Measurements from ENCODE around the gene FCAMR.
A peak's percentile ranks its signal among the peaks of the same experiment; 100 is the strongest.
"Not testable (repeated sequence)": the region's sequence is repeated elsewhere in the genome, so short reads cannot be mapped to it uniquely, and the experiment has no call there.

Gene FCAMR

DNA sequence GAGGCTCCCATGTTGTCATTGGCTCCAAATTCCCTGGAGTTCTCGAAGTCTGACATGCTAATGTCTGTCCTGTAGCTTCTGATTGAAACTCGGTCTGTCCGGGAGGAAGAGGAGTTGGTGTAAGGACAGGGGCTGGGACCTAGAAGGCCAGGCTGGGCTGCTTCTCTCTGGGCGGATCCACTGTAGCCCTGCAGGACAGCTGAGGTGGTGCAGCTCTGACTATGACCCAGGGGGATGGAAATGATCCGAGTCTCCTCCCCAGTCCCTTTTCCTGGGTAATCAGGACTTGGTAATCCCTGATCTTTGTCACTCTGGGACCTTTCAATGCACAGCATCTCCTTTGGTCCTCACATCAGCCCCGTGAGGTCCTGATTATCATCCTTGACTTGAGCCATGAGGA lies 38.6 kb downstream of the FCAMR start:
- DNase-seq (ENCODE audit: low read depth), result no peak

DNA sequence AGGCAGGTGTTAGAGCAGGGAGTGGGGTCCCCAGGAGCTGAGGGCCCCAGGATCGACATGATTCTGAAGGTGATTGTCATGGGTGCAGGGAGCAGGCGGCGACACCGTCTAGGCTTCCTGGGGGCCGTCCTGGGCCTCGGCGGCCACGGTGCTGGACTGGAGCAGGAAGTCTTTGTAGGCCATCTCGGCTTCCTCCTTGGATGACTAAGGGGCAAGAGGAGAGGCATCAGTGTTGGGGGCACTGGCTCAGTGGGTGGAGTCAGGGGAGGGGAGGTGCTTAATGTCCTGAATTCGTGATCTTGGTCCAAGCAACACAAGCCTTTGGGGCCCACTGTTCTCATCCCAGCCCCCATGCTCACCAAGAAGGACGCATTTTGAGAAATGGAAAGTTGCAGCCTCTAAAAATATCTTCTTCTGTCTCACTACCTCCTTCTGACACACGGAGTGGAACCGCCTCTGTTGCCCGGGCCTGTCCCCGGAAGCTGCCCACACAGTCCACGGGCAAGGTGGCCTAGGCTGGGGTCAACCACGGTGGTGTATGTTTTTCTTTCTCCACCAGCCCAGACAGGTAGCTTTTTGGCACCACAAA lies 40.0 kb downstream of the FCAMR start:
- no peak for DNase-seq (ENCODE audit: low read depth)

DNA sequence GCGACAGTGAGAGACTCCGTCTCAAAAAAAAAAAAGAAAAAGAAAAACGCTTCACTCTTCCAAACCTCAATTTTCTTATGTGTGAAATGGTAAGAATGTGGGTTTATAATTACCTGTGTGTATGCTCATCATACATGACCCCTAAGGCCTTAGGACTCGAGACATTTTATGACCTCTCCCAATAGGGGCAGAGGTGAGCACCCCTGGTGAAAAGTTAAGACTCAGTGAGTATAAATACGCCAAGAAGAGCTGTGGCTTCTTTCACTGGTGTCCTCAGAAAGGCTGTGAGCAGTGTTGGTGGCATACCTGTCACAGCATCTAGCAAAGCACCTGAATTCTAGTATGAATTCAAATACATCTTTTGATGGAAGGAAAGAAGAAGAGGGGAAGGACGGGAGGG lies 40.7 kb downstream of the FCAMR start:
- no peak for DNase-seq (ENCODE audit: low read depth)

DNA sequence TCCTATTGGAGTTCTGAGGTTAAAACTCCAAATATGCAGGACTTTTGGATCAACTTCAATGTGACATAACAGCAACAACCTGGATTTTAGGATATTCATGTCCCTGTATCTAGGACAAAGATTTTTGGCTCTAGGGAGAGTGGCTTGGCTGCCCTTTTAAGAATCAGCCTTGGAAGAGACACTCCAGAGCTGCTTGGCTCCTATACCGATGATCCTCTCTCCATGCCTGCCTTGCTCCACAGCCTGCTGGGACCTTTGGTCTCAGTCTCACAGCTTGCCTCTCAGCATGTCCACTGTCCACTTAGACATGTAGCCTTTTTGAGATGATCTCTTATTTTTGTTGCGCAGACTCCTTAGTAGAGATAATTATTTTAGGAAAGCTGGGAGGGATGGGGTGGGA lies 44.0 kb downstream of the FCAMR start:
- no peak for DNase-seq (ENCODE audit: low read depth)

DNA sequence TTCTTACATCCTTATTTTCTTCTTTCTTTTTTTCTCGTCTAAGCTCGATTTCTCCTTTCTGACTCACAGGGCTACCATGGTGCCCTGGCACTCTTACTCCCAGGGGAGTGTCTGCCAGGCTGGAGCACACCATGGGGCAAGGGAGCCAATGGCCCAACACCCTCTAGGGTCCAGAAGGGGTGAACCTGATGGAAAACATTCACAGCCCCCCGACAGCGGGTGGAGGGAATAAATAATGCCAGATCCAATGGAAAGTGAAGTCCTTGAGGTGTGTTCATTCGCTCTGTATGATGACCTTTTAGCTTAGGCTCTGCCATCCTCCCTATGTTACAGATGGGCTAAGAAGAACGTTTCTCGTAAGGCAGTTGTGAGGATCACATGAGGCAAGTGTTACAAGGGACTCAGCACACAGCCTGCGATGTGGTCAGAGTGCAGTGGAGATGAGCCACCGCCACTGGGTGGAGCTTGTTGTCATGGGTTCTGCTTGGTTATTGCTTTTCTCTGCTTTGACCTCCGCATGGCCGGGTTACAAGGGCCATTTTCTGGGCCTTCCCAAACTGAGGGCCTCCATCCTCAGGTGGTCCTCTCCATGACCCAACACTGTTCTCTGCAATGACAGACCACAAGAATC lies 45.0 kb downstream of the FCAMR start:
- DNase-seq (ENCODE audit: low read depth), result no peak

DNA sequence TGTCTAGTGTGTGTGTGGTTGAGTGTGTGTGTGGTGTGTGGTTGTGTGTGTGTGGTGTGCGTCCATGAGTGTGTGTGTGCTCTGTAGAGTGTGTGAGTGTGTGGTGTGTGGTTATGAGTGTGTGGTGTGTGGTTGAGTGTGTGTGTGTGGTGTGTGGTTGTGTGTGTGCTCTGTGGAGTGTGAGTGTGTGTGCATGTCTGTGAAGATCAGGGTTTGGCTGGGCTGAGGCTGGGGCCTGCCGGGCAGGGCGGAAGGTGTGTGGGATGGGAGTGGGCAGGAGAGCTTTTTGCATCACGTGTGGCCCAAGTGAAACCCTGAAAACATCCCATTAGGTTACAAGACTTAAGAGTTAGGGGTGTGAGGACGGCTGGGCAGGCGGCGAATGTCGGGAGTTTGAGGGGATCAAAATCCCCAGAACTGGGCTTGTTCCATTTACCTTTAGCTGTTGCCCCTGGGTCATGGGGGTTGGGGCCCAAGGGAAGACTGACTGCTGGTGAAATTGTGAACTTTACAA lies 45.6 kb downstream of the FCAMR start:
- DNase-seq (ENCODE audit: low read depth), result no peak

DNA sequence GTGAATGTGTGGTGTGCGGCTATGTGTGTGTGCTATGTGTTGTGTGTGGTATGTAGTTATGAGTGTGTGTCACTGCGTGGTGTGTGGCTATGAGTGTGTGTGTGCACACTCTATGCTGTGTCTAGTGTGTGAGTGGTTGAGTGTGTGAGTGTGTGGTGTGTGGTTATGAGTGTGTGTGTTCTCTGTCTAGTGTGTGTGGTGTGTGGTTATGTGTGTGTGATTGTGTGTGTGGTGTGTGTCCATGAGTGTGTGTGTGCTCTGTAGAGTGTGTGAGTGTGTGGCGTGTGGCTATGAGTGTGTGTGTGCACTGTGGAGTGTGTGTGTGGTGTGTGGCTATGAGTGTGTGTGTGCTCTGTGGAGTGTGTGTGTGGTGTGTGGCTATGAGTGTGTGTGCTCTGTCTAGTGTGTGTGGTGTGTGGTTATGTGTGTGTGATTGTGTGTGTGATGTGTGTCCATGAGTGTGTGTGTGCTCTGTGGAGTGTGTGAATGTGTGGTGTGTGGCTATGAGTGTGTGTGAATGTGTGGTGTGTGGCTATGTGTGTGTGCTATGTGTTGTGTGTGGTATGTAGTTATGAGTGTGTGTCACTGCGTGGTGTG lies 46.2 kb downstream of the FCAMR start:
- DNase-seq (ENCODE audit: low read depth), result not testable (repeated sequence)

DNA sequence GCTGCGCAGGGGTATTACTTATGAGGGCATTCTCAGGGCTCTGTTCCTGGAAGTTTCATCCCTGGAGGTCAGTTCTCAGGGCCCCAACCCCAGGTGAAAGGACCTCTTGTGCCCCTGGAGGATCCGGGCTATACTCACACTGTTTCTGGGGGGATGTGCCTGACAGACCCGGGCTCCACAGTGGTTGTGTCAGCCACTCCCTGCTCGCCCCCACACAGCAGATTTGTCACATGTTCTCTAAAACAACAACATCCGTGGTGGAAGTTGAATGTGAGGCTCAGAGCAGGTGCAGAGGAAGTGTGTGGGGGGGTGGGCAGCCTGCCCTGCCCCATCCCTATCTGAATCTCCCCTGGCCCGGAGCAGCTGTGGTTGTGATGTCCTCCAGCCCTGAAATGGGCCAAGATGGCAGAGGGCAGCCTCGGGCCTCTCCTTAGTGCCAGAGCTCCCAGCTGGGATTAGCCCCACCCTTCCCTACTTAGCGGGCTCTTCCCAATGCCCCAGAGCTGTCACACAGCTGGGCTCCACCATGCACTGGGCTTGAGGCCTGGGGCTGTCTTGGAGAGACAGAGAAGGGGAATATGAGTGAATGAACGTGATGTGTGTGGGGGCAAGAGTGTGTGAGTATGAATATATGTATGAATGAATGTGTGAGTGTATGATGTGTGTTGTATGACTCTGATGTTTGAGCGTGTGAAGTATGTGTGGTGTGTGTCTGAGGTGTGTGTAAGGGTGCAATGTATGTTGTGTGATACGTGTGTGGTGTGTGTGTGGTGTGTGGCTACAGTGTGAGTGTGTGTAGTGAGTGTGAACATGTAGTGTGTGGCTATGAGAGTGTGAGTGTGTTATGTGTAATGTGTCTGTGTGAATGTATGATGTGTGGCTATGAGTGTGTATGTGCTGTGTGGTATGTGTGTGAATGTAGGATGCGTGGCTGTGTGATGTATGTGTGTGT lies 47.0 kb downstream of the FCAMR start:
- DNase-seq (ENCODE audit: low read depth), result no peak

DNA sequence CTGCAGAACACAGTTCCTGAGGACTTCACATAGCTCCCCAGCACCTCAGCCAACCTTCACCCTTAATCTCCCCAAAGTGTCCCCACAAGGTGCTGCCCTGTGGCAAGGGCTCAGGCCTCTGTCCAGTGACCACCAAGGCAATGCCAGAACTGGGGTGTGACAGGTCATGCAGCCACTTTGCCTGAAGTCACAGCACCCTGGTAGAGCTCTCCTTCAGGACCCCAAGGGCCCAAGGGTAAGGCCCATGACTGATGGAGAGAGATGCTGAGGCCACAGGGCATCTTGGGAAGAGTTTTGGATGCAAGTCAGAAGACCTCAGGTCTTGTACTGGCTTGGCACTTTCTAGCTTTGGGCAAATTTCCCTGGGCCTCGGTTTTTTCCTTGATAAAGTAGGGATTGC lies 47.7 kb downstream of the FCAMR start:
- no peak for DNase-seq (ENCODE audit: low read depth)

DNA sequence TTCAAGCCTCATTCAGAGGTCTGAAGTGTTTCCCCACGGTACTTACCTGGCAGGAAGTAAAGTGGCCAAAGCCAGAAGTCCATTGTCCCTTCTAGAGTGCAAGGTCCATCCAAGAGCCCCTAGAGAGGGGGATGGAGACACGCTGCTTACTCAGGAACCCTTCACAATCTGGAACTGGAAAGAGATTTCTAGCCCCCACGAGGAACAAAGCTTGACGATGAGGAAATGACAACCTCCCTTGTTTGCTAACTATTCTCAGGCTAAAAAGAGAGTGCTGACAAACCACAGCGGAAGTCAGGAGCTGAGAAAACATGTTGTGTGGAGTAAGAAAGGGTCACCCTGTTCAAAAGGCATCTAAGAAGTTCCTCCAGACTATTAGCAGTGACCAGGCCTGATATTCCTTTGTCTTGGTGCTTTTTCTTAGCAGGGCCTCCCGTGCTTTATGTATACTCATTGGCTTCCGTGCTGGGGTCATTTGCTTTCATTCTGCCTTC lies 48.4 kb downstream of the FCAMR start, which contains the start of gene FCMR:
Gene FCMR (minus strand): TSS at position 170 of the 494 bp plus-strand sequence. CDS start 87 bp downstream, at position 83.
- DNase-seq (ENCODE audit: low read depth), result no peak

DNA sequence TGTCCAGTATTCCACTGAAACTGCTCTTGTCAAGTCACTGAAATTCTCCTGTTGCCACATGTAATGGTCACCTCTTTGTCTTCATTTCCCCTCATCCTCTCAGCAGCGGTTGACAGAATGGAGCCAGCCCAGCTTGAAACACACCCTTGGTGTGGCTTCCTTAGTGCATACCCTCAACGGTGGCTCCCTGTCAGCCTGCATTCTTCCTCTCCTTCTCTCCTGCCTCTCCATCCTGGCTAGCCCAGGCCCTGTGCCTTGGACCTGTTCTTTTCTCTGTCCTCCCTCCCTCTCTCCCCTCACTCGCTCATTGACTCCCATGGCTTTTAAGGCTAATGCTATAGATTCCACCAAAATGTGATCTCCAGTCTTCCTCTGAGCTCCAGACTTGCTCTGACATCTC lies 52.2 kb downstream of the FCAMR start:
- DNase-seq (ENCODE audit: low read depth), result no peak

DNA sequence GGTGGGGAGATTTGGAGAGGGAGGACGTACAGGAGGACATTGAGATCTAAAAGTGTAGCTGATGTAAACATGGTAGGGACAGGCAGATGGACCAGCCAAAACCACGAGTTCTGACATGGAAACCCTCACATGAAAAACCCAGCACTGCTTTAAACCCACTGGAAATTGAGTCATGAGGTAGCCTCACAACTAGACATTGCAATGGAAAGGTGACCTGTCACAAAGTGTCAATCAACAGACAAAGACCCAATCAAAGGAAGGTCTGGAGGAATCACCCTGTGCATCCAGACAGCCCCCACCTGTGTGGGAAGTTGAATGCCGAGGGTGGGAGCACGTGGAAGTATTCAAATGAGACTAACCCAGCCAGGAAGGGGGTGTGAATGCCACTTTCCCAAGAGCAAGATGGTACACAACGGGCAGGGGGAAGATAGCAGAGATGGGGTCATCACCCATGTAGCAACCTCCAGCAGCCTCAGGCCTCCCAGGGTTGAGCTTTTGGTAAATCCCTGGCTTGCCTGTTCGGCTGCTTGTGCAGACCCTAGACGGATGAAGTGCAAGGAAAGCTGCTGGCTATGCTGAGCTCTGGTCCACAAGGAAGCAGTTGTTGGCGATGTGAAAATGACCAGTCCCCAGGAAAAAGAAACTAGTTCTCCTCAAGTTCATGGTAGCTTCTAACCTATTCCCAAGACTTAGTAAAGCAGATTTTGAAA lies 54.1 kb downstream of the FCAMR start:
- DNase-seq (ENCODE audit: low read depth), result no peak

DNA sequence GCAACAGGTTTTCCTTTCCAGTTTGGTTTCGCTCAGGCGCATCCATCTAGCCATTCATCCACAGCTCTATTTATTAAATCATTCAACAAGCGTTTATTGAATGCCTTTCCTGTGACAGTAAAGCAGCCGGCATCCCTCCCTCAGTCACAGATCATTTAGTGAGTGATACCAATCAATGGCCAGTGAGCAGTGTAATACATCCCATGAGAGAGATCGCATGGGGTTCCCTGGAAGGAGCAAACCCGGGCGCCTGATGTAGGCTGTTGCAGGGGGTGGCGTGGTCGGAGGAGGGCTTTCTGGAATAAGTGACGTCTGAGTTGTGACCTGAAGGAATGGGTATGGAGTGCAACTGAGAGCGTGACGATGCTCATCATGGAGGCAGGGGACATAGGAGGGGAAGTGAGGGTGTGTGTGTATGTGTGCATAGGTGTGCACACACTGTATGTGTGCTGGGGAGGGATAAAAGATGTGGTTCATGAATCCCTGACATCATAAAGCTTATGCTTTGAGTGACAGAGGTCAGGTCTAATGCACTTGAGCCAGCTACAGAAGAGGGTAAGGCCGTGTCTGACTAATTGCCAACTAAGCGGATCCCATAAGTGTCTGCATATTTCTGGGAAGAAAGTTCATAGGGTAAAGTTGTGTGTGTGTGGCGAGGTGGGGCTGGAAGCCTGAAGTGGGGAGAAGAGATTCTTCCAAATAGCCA lies 55.1 kb downstream of the FCAMR start:
- DNase-seq (ENCODE audit: low read depth), result no peak

DNA sequence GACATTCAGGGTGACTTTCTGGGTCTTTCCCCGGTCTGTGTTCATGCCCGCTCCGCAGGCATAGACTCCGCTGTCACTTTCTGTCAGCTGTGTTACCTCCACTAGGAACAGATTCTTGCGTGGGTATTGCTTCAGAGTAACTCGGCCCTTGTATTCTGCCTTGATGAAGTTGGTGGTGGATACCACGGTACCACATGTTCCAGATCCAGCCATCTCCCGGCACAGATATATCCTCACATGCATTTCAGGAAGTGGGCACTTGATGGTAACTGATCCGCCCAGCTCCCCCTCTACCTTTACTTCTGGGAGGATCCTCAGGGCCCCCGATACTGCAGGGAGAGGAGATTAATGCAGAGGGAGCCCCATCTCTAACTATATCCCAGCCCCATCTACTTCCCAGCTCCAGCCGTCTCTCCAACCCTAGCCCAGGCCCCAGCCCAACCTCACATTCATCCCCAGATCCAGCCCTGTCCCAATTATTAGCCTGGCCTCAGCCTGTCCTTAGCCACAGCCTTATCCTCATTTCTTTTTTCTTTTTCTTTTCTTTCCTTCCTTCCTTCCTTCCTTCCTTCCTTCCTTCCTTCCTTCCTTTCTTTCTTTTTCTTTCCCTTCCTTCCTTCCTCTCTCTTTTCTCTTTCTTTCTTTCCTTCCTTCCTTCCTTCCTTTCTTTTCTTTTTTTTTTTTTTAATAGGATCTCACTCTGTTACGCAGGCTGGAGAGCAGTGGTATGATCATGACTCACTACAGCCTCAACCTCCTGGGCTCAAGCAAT lies 56.3 kb downstream of the FCAMR start:
- DNase-seq (ENCODE audit: low read depth), result no peak

DNA sequence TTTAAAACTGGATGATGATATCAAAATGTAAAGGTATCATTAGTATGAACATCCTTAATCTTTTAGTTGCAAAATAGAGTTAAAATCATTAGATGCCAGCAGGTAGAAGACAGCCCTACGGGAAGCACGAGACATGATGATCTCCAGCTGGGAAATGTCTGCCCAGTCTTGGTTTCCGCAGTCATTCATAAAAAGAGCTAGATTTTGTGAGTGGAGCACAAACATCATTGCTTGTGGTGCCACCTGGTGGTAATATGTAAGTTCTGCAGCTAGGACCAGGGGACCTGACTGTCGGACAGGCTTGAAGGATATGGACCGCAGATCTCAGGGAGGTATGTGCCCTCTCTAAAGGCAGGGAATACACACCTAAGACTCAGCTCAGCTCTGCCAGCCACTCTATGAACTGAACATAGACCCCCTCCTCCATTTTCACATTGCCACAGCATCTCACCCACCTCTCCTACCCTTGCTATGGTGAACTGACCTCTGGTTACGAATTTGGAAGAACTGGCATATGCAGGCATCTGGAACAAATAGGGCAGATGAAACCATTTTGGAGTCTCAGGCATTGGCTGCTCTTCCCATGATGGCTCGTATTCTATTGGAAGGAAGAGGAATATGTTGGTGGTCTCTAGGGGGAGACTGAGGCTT lies 57.7 kb downstream of the FCAMR start:
- peak; percentile 72 for DNase-seq (ENCODE audit: low read depth)

DNA sequence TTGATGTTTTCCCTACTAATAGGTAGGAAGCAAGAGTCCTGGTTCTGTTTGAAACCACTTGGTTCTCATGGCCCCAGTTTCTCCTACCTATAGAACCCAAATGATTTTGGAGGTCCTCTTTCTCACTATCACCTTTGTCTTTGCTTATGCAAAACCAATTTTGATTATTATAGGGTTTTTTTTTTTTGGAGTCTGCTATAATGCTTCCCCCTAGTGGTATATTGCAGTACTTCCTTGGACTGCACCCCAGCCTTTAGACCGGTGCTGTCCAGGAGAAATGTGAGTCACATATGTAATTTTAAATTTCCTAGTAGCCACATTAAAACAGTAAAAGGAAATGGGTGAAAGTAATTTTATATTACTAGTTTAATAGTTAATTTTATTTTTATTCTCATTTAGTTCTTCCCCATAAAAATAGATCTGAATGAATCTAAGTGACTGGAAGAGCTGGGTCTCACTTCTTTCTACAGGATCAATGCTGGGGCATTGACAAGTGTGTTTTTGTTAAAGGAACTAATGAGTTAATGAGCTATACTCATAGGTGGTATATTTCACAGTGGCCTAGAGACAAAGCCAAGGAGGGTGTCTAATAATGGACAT lies 59.1 kb downstream of the FCAMR start:
- peak; percentile 53 for DNase-seq (ENCODE audit: low read depth)

DNA sequence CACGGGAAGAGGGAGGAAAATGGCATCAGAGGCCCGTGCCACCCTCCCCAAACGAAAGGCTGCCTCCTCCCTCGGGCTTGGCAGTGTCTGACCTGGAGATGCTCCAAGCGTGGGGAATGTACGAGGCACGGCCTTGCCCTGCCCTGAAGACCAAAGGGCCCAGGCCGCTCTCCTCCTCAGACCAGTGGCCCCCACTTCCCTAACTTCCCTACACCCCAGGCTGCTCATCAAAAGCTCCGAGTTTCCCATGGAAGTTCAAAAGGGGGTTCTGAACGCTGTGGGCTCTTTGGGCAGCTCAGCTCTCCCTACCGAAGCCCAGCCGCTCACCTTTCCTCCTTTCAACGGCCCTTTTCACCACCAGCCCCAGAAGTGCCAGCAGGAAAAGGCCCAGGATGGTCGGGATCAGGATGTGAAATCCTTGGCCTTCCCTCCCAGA lies 60.4 kb downstream of the FCAMR start:
- no peak for DNase-seq (ENCODE audit: low read depth)

DNA sequence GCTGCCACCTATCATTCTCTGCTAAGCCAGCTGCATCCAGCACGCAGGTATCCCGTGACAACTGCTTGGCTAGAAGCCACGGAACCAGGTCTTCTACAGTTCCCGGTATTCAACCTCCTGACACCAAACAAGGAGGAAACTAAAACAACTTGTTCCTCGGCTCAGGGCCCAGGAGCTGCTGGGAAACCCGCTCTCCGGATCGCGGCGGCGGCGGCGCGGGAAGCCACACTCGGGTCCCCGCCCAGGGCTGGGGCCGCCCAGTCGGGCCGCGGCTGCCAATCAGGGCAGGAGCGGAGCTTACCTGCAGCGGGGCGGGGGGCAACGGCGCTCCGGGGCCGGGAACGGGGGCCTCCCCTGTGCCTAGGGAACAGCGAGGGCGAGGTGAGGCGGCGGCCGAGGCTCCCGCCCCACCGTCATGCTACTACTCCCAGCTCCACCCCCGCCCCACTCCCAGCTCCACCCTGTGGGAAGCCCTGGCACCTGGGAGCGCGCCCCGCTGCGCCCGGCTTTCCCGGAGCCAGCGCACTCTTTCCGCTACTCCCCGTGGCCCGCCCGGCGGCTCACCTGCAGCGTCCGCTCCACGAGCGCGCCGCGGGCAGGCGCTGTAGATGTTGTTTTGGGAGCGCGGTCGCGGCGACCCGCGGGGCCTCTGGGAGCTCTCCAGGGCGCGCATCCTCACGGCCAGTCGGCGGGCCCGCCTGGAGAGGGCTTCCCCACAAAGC lies 60.9 kb downstream of the FCAMR start:
- DNase-seq (ENCODE audit: low read depth), result no peak

Data from fibroblast of the conjunctiva (primary cell).